K562 (cell line): ENCODE results near the gene STIL. TPM values are rescaled to one million over a fixed set of nuclear protein-coding genes. Genes with fewer than 3 reads are reported as not detected.
A peak's percentile ranks its signal among the peaks of the same experiment; 100 is the strongest.

Experiments
- ARID4B ChIP-seq: sonication (generic); formaldehyde crosslinking; IDR thresholded peaks from 2 replicates; pipeline ENCODE4 v1.8.0; 2022; ENCODE audit warnings: mild to moderate bottlenecking, missing genetic modification reagents
- CTCFL ChIP-seq: IDR thresholded peaks from 2 replicates; pipeline ENCODE4 v1.6.1; 2011; ENCODE audit warnings: borderline replicate concordance, low read depth, mild to moderate bottlenecking, moderate library complexity, low read length; ENCODE audit not compliant: insufficient read depth, poor library complexity, severe bottlenecking
- DEAF1 ChIP-seq: fragments of 450-650 bp; formaldehyde crosslinking; IDR thresholded peaks from 2 replicates; pipeline ENCODE4 v1.4.0; 2020; ENCODE audit warnings: mild to moderate bottlenecking, moderate library complexity
- ELK3 ChIP-seq: fragments of 450-650 bp; formaldehyde crosslinking; IDR thresholded peaks from 2 replicates; pipeline ENCODE4 v1.4.0; 2020; ENCODE audit warnings: mild to moderate bottlenecking
- GTF2B ChIP-seq: IDR thresholded peaks from 2 replicates; pipeline ENCODE4 v1.6.1; 2011; ENCODE audit not compliant: insufficient read length; ENCODE audit errors: extremely low read depth
- KAT2B ChIP-seq: IDR thresholded peaks from one replicate; pipeline ENCODE4 v1.6.1; 2012; ENCODE audit warnings: low read depth, mild to moderate bottlenecking, control low read depth, inconsistent platforms, low read length, moderate library complexity
- NFE2 ChIP-seq: IDR thresholded peaks from 2 replicates; pipeline ENCODE4 v1.6.1; 2014; ENCODE audit warnings: antibody characterized with exemption, low read depth
- POLR2AphosphoS5 ChIP-seq: IDR thresholded peaks from 2 replicates; pipeline ENCODE4 v1.6.1; 2011; ENCODE audit warnings: mild to moderate bottlenecking, low read depth, low read length, moderate library complexity; ENCODE audit not compliant: control insufficient read depth, insufficient read depth
- PREB ChIP-seq: sonication (generic); formaldehyde crosslinking; IDR thresholded peaks from 2 replicates; pipeline ENCODE4 v1.8.1; 2023; ENCODE audit warnings: mild to moderate bottlenecking, missing genetic modification reagents
- RBM39 ChIP-seq: fragments of 200-400 bp; formaldehyde crosslinking; optimal IDR thresholded peaks from 2 replicates; pipeline ENCODE3; 2018; ENCODE audit warnings: low read depth, low read length
- TAF9B ChIP-seq: fragments of 450-650 bp; IDR thresholded peaks from 2 replicates; pipeline ENCODE4 v1.6.1; 2018; ENCODE audit warnings: mild to moderate bottlenecking; ENCODE audit not compliant: partially characterized antibody
- THRB ChIP-seq: fragments of 450-650 bp; formaldehyde crosslinking; conservative IDR thresholded peaks from 2 replicates; pipeline ENCODE4 v1.4.0; 2022; ENCODE audit warnings: mild to moderate bottlenecking, missing genetic modification characterization
- ZSCAN32 ChIP-seq: fragments of 450-650 bp; formaldehyde crosslinking; IDR thresholded peaks from 2 replicates; pipeline ENCODE4 v1.4.0; 2020; ENCODE audit warnings: mild to moderate bottlenecking, moderate library complexity
- polyA plus RNA-seq, 8 experiments: library from polyadenylated mRNA; depleted of rRNA in 4 of 8; stranded (reverse) in 5 of 8; unstranded in 3 of 8; fragments of >200 nt; fragmentation: Nextera tagmentation in 2 of 8; fragmentation: Illumina TruSeq in 1 of 8; extraction: Ambion mirVana in 2 of 8; extraction: Trizol in 1 of 8; gene quantifications; 2 replicates each; pipeline versions ENCODE4 v1.2.1 to v1.2.3, GENCODE V29; 2011 to 2014; ENCODE audit warnings: inconsistent platforms in 1 of 8, missing spikeins in 1 of 8
- total RNA-seq, 7 experiments: library from RNA; depleted of rRNA in 6 of 7; stranded (reverse); fragments of >200 nt in 6 of 7; fragmentation: Illumina TruSeq in 2 of 7; extraction: Trizol in 2 of 7; gene quantifications; 2 replicates each; pipeline versions ENCODE4 v1.2.1 to v1.2.3, GENCODE V29; 2011 to 2021; ENCODE audit warnings: low replicate concordance in 1 of 7

The STIL gene
- total and polyA plus RNA-seq, 9 of the 15 experiments (the other 6 are each of a cell fraction or from before 2014, with no cell fraction given) = 10.5 to 77.4 (median 39.6) TPM

GRCh38 chr1:47334765-47335435 is 21.0 kb upstream of the STIL start (continued):
- 0 out of 2 replicates have a peak, but pooled peaks have one; percentile 24 for TF ChIP-seq DEAF1 (CRISPR knock-in tag)
- peak; percentile 78 for TF ChIP-seq POLR2AphosphoS5
- TF ChIP-seq GTF2B = peak; percentile 67
- TF ChIP-seq PREB (CRISPR knock-in tag) = no peak
- peak; percentile 46 for TF ChIP-seq TAF9B
- no peak for TF ChIP-seq CTCFL
- TF ChIP-seq THRB (CRISPR knock-in tag) = peak; percentile 73
- no peak for TF ChIP-seq ZSCAN32
- 0 out of 2 replicates have a peak, but pooled peaks have one; percentile 61 for TF ChIP-seq ELK3
- no peak for TF ChIP-seq RBM39
- TF ChIP-seq KAT2B = no peak
- TF ChIP-seq ARID4B (CRISPR knock-in tag) = no peak; the same call in 1 of the 2 replicates
- peak; percentile 58 for TF ChIP-seq NFE2
